Kidney (tissue), 14 donors: ENCODE measurements around the gene C10orf90. TPM values are rescaled to one million over a fixed set of nuclear protein-coding genes. Genes with fewer than 3 reads are reported as not detected.

Experiments used
- DNase-seq, 5 donors: peaks; one replicate each; pipeline ENCODE4 v3.0.0-alpha.2; 2013 to 2020
- FAIRE-seq: peaks from 2 replicates; lab custom pipeline; 2012; peaks lifted over from hg19 to GRCh38; lab: Jason Lieb, UNC
- H3K27ac ChIP-seq, 2 donors: one replicate each; pipeline ENCODE4 v1.7.0; 2013; ENCODE audit warnings: low read depth in 2 of 2, low read length in 2 of 2, inconsistent platforms in 1 of 2
- H3K27me3 ChIP-seq: one replicate; pipeline ENCODE4 v1.7.1; 2013; ENCODE audit warnings: low read length, inconsistent platforms; ENCODE audit not compliant: control insufficient read depth, insufficient read depth
- H3K36me3 ChIP-seq, 3 donors: one replicate each; pipeline versions ENCODE4 v1.7.0 to v1.7.1; 2013; ENCODE audit warnings: low read length in 3 of 3, control low read depth in 1 of 3, inconsistent platforms in 1 of 3; ENCODE audit not compliant: insufficient read depth in 3 of 3, control insufficient read depth in 2 of 3
- H3K4me1 ChIP-seq, 3 donors: one replicate each; pipeline versions ENCODE4 v1.7.0 to v1.7.1; 2013; ENCODE audit warnings: low read length in 3 of 3, inconsistent platforms in 1 of 3, low read depth in 1 of 3; ENCODE audit not compliant: control insufficient read depth in 2 of 3, insufficient read depth in 2 of 3
- H3K4me3 ChIP-seq, 3 donors: one replicate each; pipeline versions ENCODE4 v1.7.0 to v1.8.1; 2013; ENCODE audit warnings: low read length in 3 of 3, control low read depth in 1 of 3, inconsistent platforms in 1 of 3
- H3K9ac ChIP-seq, 3 donors: one replicate each; pipeline versions ENCODE4 v1.7.0 to v1.7.1; 2013; ENCODE audit warnings: low read length in 3 of 3, control low read depth in 1 of 3, inconsistent platforms in 1 of 3
- H3K9me3 ChIP-seq, 3 donors: one replicate each; pipeline versions ENCODE4 v1.7.0 to v1.7.1; 2013; ENCODE audit warnings: low read length in 3 of 3, control low read depth in 1 of 3, inconsistent platforms in 1 of 3; ENCODE audit not compliant: control insufficient read depth in 2 of 3, insufficient read depth in 1 of 3
- CTCF ChIP-seq: IDR thresholded peaks from 3 replicates; pipeline ENCODE4 v1.5.1; 2012; ENCODE audit warnings: mild to moderate bottlenecking, moderate library complexity, borderline replicate concordance; ENCODE audit not compliant: insufficient read depth; ENCODE audit errors: extremely low read depth
- intact Hi-C: fragments of 100-400 bp; cut with DNase I; formaldehyde crosslinking; loops from one replicate; pipeline ENCODE4 v1.11.1; 2022
- polyA plus RNA-seq: library from polyadenylated mRNA; stranded (reverse); fragments of 350-450 nt; fragmentation: Illumina TruSeq; extraction: RNeasy Lipid Tissue Mini Kit (QIAGEN cat#74804); gene quantifications from one replicate; pipeline ENCODE4 v1.2.3, GENCODE V29; 2014; ENCODE audit warnings: low read depth, low replicate concordance; ENCODE audit not compliant: insufficient read depth
- total RNA-seq: library from RNA; stranded (reverse); fragmentation: NEBNext Ultra II Directional; extraction: Animal tissue kit (Norgen Biotek cat#: 25700); gene quantifications from one replicate; pipeline ENCODE4 v1.2.1, GENCODE V29; 2021
- donor health status: control.
- donor health status: control.
- donor health status: control.
- donor health status: control.
- donor health status: control.
- donor health status: DM: yes; HTN: yes; CAD: no.
- donor health status: Normal renal cell carcinoma (clear cell type).

Gene C10orf90
- total and polyA plus RNA-seq, 2 donors from 2014 or later, result 0.30 TPM; not detected in 1

DNA sequence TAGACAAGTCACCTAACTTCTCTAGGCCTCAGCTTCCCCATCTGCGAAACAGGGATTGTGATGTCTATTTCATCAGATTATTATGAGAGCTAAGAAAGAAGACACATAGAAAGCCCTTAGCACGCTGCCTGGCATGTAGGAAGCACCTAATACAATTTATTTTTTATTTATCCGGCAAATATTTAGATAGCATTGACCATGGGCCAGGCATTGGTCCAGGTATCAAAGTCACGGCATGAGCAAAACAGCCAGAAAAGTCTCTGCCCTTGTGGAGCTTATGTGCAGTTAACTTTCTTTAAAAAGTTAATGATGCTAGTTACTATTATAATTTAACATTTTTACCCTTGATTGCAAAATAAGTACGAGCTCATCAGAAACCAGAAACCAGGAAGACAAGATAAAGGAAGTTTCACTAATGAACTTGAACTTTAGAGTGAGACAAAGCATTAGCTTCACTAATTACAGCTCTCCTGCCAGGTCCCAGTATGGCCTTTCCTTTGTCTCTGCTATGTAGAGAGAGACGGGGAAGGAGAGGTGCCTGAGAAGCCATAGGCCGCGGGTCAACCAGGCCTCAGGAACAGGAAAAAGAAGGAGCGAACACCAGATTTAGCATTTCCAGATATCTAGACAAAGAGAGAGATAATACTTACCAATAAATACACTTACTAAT lies 142.7 kb downstream of the C10orf90 start:
- FAIRE-seq, result no peak
- H3K27ac ChIP-seq, result no peak overlapping the region
- H3K27me3 ChIP-seq, result no peaks in the 10 kb centered on the region
- H3K9ac ChIP-seq, result no peak overlapping the region
- H3K4me1 ChIP-seq, result no peaks in the 10 kb centered on the region
- TF ChIP-seq CTCF, result no peak
- intact Hi-C loops, result no loop called here
- H3K9me3 ChIP-seq, result no peaks in the 10 kb centered on the region
- no peak overlapping the region for H3K4me3 ChIP-seq
- no peak for DNase-seq
- H3K36me3 ChIP-seq, result no peaks in the 10 kb centered on the region

DNA sequence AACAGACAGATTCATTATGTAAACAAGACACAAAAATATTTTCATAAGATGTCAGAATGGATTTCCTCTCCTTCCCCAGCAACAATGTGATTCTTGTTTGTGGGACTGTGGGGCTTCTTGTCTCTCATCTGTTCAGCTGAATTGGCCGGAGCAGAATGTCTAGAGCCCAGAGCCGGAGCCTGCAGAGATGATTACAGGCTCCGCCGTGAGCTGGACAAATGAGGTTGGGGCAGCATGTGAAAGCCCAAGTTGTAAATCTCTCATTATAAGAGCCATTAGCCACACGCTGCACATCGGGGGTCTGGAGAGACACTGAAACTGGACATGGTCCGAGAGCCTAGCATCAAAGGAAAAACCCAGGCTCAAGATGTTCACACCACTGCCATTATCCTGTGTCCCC lies 145.2 kb downstream of the C10orf90 start:
- no peak for FAIRE-seq
- H3K27ac ChIP-seq, result no peak overlapping the region
- H3K4me3 ChIP-seq, result no peak overlapping the region
- no peaks in the 10 kb centered on the region for H3K9me3 ChIP-seq
- intact Hi-C loops, result no loop called here
- H3K4me1 ChIP-seq, result no peaks in the 10 kb centered on the region
- DNase-seq, result peak in 2 of 5 donors; percentile 13 to 29
- H3K9ac ChIP-seq, result no peak overlapping the region
- no peaks in the 10 kb centered on the region for H3K36me3 ChIP-seq
- H3K27me3 ChIP-seq, result no peaks in the 10 kb centered on the region
- TF ChIP-seq CTCF, result no peak

DNA sequence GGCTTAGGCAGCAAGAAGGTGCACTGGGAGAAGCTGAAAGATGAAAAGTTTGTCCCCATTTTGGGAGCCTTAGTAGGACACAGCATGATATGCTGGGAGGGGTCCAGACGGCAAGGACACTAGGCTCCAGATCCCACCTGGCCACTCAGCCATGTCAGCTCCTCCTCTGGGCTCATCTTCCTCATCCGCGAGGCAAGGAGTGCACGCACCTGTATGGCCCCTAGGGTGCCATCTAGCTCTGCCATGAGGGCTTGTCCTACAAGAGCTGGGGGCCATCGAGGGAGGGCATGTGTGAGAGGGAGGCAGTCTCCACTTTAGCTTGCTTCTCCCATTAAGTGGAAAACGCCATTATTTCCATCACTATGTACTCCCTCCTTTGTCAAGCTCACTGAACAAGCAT lies 146.0 kb downstream of the C10orf90 start:
- DNase-seq (no peak), FAIRE-seq (no peak)
- H3K4me3 ChIP-seq, result no peak overlapping the region
- H3K9ac ChIP-seq, result no peak overlapping the region
- no peak for TF ChIP-seq CTCF
- no peaks in the 10 kb centered on the region for H3K36me3 ChIP-seq
- H3K27ac ChIP-seq, result no peak overlapping the region
- H3K4me1 ChIP-seq, result no peaks in the 10 kb centered on the region
- H3K9me3 ChIP-seq, result no peaks in the 10 kb centered on the region
- H3K27me3 ChIP-seq, result no peaks in the 10 kb centered on the region
- intact Hi-C loops, result no loop called here

GRCh38 chr10:126523071-126523470 lies 147.4 kb downstream of the C10orf90 start:
- intact Hi-C loops, result no loop called here
- TF ChIP-seq CTCF, result no peak
- Histone ChIP-seq H3K9ac (no peak overlapping the region), H3K9me3 (no peaks in the 10 kb centered on the region), H3K36me3 (no peaks in the 10 kb centered on the region), H3K27me3 (no peaks in the 10 kb centered on the region), H3K27ac (no peak overlapping the region), H3K4me1 (no peaks in the 10 kb centered on the region), H3K4me3 (no peak overlapping the region)
- DNase-seq (no peak), FAIRE-seq (no peak)
